ENCODE measurements around the gene LIPH. TPM values are rescaled to one million over a fixed set of nuclear protein-coding genes. Genes with fewer than 3 reads are reported as not detected.
"Not testable (repeated sequence)": the region's sequence is repeated elsewhere in the genome, so short reads cannot be mapped to it uniquely, and the experiment has no call there.

LIPH gene
- total and polyA plus RNA-seq, 3 donors from 2014 or later = 4.2 to 18.0 (median 15.0) TPM

- no peaks in the 10 kb centered on the region for H3K9me3 ChIP-seq
- WGBS, 2 donors = 48 to 53% methylated on average over 3 of the region's 3 CpGs
- H3K4me1 ChIP-seq = no peaks in the 10 kb centered on the region
- no peak for DNase-seq
- intact Hi-C loops (cut with DNase I; ENCODE audit: low total_unique reads) = no loop called here
- H3K36me3 ChIP-seq (ENCODE audit: low read depth, missing control alignments) = no peaks in the 10 kb centered on the region
- H3K27me3 ChIP-seq = no peaks in the 10 kb centered on the region
- no peak for TF ChIP-seq CTCF (IDR thresholded peaks at IDR 0.05)
- no peak for TF ChIP-seq POLR2A (IDR thresholded peaks at IDR 0.05)
- H3K27ac ChIP-seq = no peak overlapping the region
- no peak overlapping the region for H3K4me3 ChIP-seq
These were observed 82.8 kb downstream of the LIPH start for GRCh38 chr3:185469542-185469941.

- H3K36me3 ChIP-seq (ENCODE audit: low read depth, missing control alignments); DNase-seq; H3K9me3 ChIP-seq; H3K27ac ChIP-seq; H3K4me1 ChIP-seq; H3K4me3 ChIP-seq; H3K27me3 ChIP-seq; intact Hi-C loops (cut with DNase I; ENCODE audit: low total_unique reads): not testable (repeated sequence)
- WGBS, 2 donors = 87 to 89% methylated on average over 5 of the region's 5 CpGs
These were observed 86.3 kb downstream of the LIPH start for GRCh38 chr3:185466123-185466522.

GRCh38 chr3:185465471-185465870 lies 86.9 kb downstream of the LIPH start:
- Histone ChIP-seq H3K4me1 (no peaks in the 10 kb centered on the region), H3K27ac (no peak overlapping the region), H3K9me3 (no peaks in the 10 kb centered on the region), H3K4me3 (no peak overlapping the region), H3K36me3 (ENCODE audit: low read depth, missing control alignments) (no peaks in the 10 kb centered on the region), H3K27me3 (no peaks in the 10 kb centered on the region)
- DNase-seq = no peak
- intact Hi-C loops (cut with DNase I; ENCODE audit: low total_unique reads) = no loop called here
- no peak for TF ChIP-seq CTCF (IDR thresholded peaks at IDR 0.05)
- no peak for TF ChIP-seq POLR2A (IDR thresholded peaks at IDR 0.05)
- 90 to 94% methylated on average over 9 of the region's 9 CpGs for WGBS, 2 donors

GRCh38 chr3:185460719-185461350 lies 91.6 kb downstream of the LIPH start:
- no peaks in the 10 kb centered on the region for H3K27me3 ChIP-seq
- H3K27ac ChIP-seq = no peak overlapping the region
- H3K4me3 ChIP-seq = no peak overlapping the region
- DNase-seq = no peak
- TF ChIP-seq CTCF (IDR thresholded peaks at IDR 0.05) = peak; percentile 25 to 44 (median 29)
- TF ChIP-seq POLR2A (IDR thresholded peaks at IDR 0.05) = no peak
- no peaks in the 10 kb centered on the region for H3K4me1 ChIP-seq
- intact Hi-C loops (cut with DNase I; ENCODE audit: low total_unique reads) = no loop called here
- no peaks in the 10 kb centered on the region for H3K9me3 ChIP-seq
- no peaks in the 10 kb centered on the region for H3K36me3 ChIP-seq (ENCODE audit: low read depth, missing control alignments)
- WGBS, 2 donors = 58 to 67% methylated on average over 6 of the region's 6 CpGs

- H3K27ac ChIP-seq = no peak overlapping the region
- intact Hi-C loops (cut with DNase I; ENCODE audit: low total_unique reads) = no loop called here
- H3K4me3 ChIP-seq = no peak overlapping the region
- no peaks in the 10 kb centered on the region for H3K9me3 ChIP-seq
- no peak for DNase-seq
- TF ChIP-seq CTCF (IDR thresholded peaks at IDR 0.05) = no peak
- no peak for TF ChIP-seq POLR2A (IDR thresholded peaks at IDR 0.05)
- WGBS, 2 donors = 72 to 81% methylated on average over 5 of the region's 5 CpGs
- H3K4me1 ChIP-seq = no peaks in the 10 kb centered on the region
- no peaks in the 10 kb centered on the region for H3K27me3 ChIP-seq
- H3K36me3 ChIP-seq (ENCODE audit: low read depth, missing control alignments) = no peaks in the 10 kb centered on the region
These were observed 92.1 kb downstream of the LIPH start for GRCh38 chr3:185460309-185460708.

Data from testis (tissue), 3 donors.